ENCODE data around the gene APP. TPM values are rescaled to one million over a fixed set of nuclear protein-coding genes. Genes with fewer than 3 reads are reported as not detected.

Gene APP
- total RNA-seq, 2 experiments from 2014 or later = 0.55 TPM; not detected in 1

DNA sequence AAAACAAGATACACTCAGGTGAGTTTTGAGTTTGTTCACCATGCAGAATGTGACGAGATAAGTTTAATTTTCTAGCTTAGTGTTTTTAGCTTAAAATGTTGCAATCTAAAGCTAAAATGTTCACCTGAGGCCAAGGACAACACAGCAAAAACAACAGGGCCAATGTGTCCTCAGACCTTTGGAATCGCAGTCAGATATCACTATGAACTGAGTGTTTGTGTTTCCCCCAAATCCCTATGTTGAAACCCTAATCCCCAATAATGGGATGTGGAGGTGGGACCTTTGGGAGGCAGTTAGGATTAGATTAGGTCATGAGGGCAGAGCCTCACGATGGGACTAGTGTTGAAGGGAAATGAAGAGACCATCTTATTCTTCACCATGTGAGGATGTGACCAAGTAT, 291.4 kb downstream of the APP start:
- TF ChIP-seq EZH2phosphoT487 (IDR thresholded peaks at IDR 0.05; ENCODE audit: borderline replicate concordance, low read depth, low read length) = no peak
- TF ChIP-seq, protein P1, sequence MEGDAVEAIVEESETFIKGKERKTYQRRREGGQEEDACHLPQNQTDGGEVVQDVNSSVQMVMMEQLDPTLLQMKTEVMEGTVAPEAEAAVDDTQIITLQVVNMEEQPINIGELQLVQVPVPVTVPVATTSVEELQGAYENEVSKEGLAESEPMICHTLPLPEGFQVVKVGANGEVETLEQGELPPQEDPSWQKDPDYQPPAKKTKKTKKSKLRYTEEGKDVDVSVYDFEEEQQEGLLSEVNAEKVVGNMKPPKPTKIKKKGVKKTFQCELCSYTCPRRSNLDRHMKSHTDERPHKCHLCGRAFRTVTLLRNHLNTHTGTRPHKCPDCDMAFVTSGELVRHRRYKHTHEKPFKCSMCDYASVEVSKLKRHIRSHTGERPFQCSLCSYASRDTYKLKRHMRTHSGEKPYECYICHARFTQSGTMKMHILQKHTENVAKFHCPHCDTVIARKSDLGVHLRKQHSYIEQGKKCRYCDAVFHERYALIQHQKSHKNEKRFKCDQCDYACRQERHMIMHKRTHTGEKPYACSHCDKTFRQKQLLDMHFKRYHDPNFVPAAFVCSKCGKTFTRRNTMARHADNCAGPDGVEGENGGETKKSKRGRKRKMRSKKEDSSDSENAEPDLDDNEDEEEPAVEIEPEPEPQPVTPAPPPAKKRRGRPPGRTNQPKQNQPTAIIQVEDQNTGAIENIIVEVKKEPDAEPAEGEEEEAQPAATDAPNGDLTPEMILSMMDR (conservative IDR thresholded peaks at IDR 0.05; ENCODE audit: low read length) = no peak
- BruUV-seq (replicated peaks) = no TSS peak
- H3K4me2 ChIP-seq (ENCODE audit: low read length) = no peak overlapping the region
- POLR2A ChIA-PET = interaction anchor here (0.6 kb wide), 1 partner anchor 24 kb away, joined by 4 read pairs; no protein-coding TSS in a partner anchor
- intact Hi-C loops (cut with micrococcal nuclease; ENCODE audit: unreplicated experiment) = no loop called here
- H3K79me2 ChIP-seq (ENCODE audit: insufficient read depth, low read depth, low read length) = no peaks in the 10 kb centered on the region
- no peaks in the 10 kb centered on the region for H3K9me2 ChIP-seq (ENCODE audit: insufficient read depth, low read length)
- DNase-seq (ENCODE audit: low spot score) = no peak
- no peaks in the 10 kb centered on the region for H4K20me1 ChIP-seq (ENCODE audit: insufficient read depth, low read length)
- CTCF ChIA-PET (ENCODE audit: unreplicated experiment) = no interaction called here
- no peak overlapping the region for H3K4me3 ChIP-seq (ENCODE audit: low read depth, low read length, poor library complexity, severe bottlenecking)
- H3K27ac ChIP-seq (ENCODE audit: low read depth, low read length, poor library complexity, severe bottlenecking) = no peak overlapping the region
- no peaks in the 10 kb centered on the region for H3K36me3 ChIP-seq (ENCODE audit: insufficient read depth, low read length)
- no peaks in the 10 kb centered on the region for H3K9me3 ChIP-seq (ENCODE audit: low read length)
- H2AFZ ChIP-seq (ENCODE audit: low read length) = no peak overlapping the region
- no peaks in the 10 kb centered on the region for H3K4me1 ChIP-seq (ENCODE audit: insufficient read depth, low read length, poor library complexity, severe bottlenecking)

DNA sequence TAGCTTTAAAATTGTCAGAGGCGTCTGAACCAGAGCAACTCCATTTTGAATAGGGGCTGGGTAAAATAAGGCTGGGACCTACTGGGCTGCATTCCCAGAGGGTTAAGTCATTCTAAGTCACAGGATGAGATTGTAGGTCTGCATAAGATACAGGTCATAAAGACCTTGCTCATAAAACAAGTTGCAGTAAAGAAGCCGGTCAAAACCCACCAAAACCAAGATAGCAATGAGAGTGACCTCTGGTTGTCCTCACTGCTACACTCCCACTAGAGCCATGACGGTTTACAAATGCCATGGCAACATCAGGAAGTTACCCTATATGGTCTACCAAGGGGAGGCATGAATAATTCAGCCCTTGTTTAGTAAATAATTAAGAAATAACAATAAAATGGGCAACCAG, 292.2 kb downstream of the APP start:
- Histone ChIP-seq H3K9me3 (ENCODE audit: low read length) (no peaks in the 10 kb centered on the region), H3K9me2 (ENCODE audit: insufficient read depth, low read length) (no peaks in the 10 kb centered on the region), H3K4me3 (ENCODE audit: low read depth, low read length, poor library complexity, severe bottlenecking) (no peak overlapping the region), H3K79me2 (ENCODE audit: insufficient read depth, low read depth, low read length) (no peaks in the 10 kb centered on the region), H3K27ac (ENCODE audit: low read depth, low read length, poor library complexity, severe bottlenecking) (no peak overlapping the region), H3K4me1 (ENCODE audit: insufficient read depth, low read length, poor library complexity, severe bottlenecking) (no peaks in the 10 kb centered on the region), H3K4me2 (ENCODE audit: low read length) (no peak overlapping the region), H3K36me3 (ENCODE audit: insufficient read depth, low read length) (no peaks in the 10 kb centered on the region), H4K20me1 (ENCODE audit: insufficient read depth, low read length) (no peaks in the 10 kb centered on the region), H2AFZ (ENCODE audit: low read length) (no peak overlapping the region)
- intact Hi-C loops (cut with micrococcal nuclease; ENCODE audit: unreplicated experiment) = no loop called here
- ChIA-PET CTCF (ENCODE audit: unreplicated experiment) (no interaction called here), POLR2A (no interaction called here)
- no TSS peak for BruUV-seq (replicated peaks)
- no peak for TF ChIP-seq EZH2phosphoT487 (IDR thresholded peaks at IDR 0.05; ENCODE audit: borderline replicate concordance, low read depth, low read length)
- TF ChIP-seq, protein P1 (conservative IDR thresholded peaks at IDR 0.05; ENCODE audit: low read length) = no peak
- no peak for DNase-seq (ENCODE audit: low spot score)

- Histone ChIP-seq H3K36me3 (ENCODE audit: insufficient read depth, low read length) (no peaks in the 10 kb centered on the region), H2AFZ (ENCODE audit: low read length) (no peak overlapping the region), H3K27ac (ENCODE audit: low read depth, low read length, poor library complexity, severe bottlenecking) (no peak overlapping the region), H3K9me3 (ENCODE audit: low read length) (no peaks in the 10 kb centered on the region), H4K20me1 (ENCODE audit: insufficient read depth, low read length) (no peaks in the 10 kb centered on the region), H3K4me2 (ENCODE audit: low read length) (no peak overlapping the region), H3K79me2 (ENCODE audit: insufficient read depth, low read depth, low read length) (no peaks in the 10 kb centered on the region), H3K4me3 (ENCODE audit: low read depth, low read length, poor library complexity, severe bottlenecking) (no peak overlapping the region), H3K4me1 (ENCODE audit: insufficient read depth, low read length, poor library complexity, severe bottlenecking) (no peaks in the 10 kb centered on the region), H3K9me2 (ENCODE audit: insufficient read depth, low read length) (no peaks in the 10 kb centered on the region)
- BruUV-seq (replicated peaks) = no TSS peak
- intact Hi-C loops (cut with micrococcal nuclease; ENCODE audit: unreplicated experiment) = no loop called here
- POLR2A ChIA-PET = interaction anchor here (0.6 to 0.9 kb wide), 2 partner anchors 128 to 274 kb away, joined by 3 to 4 read pairs; no protein-coding TSS in a partner anchor
- no peak for DNase-seq (ENCODE audit: low spot score)
- no peak for TF ChIP-seq EZH2phosphoT487 (IDR thresholded peaks at IDR 0.05; ENCODE audit: borderline replicate concordance, low read depth, low read length)
- TF ChIP-seq, protein P1 (conservative IDR thresholded peaks at IDR 0.05; ENCODE audit: low read length) = peak; percentile 35
- CTCF ChIA-PET (ENCODE audit: unreplicated experiment) = no interaction called here
These were observed 298.3 kb downstream of the APP start for GRCh38 chr21:25872271-25872670.
